SK-N-SH treated with all-trans-retinoic acid at 6 μM for 48 hours (cell line): ENCODE data around the gene CSKMT.

Source experiments
- ARNTL ChIP-seq: fragments of 450-650 bp; formaldehyde crosslinking; IDR thresholded peaks from 2 replicates; pipeline ENCODE4 v1.5.0; 2020; ENCODE audit warnings: low read depth, mild to moderate bottlenecking, moderate library complexity, borderline replicate concordance
- BACH2 ChIP-seq: fragments of 250-450 bp; sonication (Bioruptor Pico); IDR thresholded peaks from 2 replicates; pipeline ENCODE4 v1.9.0; 2021; ENCODE audit warnings: mild to moderate bottlenecking, borderline replicate concordance
- PPARA ChIP-seq: fragments of 250-450 bp; sonication (Bioruptor Pico); IDR thresholded peaks from 2 replicates; pipeline ENCODE4 v1.5.0; 2020; ENCODE audit warnings: mild to moderate bottlenecking, borderline replicate concordance
- ZFP3 ChIP-seq: fragments of 250-450 bp; sonication (Bioruptor Pico); IDR thresholded peaks from 2 replicates; pipeline ENCODE4 v1.5.0; 2020; ENCODE audit warnings: mild to moderate bottlenecking, moderate library complexity
- TF ChIP-seq, protein P1 (sequence below): fragments of 250-450 bp; sonication (Bioruptor Pico); IDR thresholded peaks from 2 replicates; pipeline ENCODE4 v1.8.0; 2020; ENCODE audit warnings: mild to moderate bottlenecking, moderate library complexity, borderline replicate concordance
- TF ChIP-seq, protein P2 (sequence below): fragments of 250-450 bp; sonication (Bioruptor Pico); IDR thresholded peaks from 2 replicates; pipeline ENCODE4 v1.5.1; 2020; ENCODE audit warnings: low read depth, mild to moderate bottlenecking, moderate library complexity

DNA sequence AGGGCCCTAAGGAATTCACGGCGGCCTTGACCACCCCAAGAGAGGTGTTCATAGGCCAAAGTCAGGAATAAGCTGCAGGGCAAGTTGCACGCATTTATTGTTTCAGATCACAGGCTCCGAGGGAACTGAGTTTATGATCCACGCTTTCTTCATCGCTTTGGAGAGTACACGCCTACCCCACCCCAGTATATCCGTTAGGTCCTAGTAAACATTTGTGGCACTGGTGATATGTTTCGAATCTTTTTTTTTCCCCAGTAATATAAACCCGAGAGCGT, 19.5 kb upstream of the CSKMT start:
- TF ChIP-seq PPARA (CRISPR knock-in tag) (no peak), BACH2 (CRISPR knock-in tag) (no peak), ZFP3 (no peak), ARNTL (no peak)
- TF ChIP-seq, protein P1, sequence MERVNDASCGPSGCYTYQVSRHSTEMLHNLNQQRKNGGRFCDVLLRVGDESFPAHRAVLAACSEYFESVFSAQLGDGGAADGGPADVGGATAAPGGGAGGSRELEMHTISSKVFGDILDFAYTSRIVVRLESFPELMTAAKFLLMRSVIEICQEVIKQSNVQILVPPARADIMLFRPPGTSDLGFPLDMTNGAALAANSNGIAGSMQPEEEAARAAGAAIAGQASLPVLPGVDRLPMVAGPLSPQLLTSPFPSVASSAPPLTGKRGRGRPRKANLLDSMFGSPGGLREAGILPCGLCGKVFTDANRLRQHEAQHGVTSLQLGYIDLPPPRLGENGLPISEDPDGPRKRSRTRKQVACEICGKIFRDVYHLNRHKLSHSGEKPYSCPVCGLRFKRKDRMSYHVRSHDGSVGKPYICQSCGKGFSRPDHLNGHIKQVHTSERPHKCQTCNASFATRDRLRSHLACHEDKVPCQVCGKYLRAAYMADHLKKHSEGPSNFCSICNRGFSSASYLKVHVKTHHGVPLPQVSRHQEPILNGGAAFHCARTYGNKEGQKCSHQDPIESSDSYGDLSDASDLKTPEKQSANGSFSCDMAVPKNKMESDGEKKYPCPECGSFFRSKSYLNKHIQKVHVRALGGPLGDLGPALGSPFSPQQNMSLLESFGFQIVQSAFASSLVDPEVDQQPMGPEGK: no peak
- TF ChIP-seq, protein P2, sequence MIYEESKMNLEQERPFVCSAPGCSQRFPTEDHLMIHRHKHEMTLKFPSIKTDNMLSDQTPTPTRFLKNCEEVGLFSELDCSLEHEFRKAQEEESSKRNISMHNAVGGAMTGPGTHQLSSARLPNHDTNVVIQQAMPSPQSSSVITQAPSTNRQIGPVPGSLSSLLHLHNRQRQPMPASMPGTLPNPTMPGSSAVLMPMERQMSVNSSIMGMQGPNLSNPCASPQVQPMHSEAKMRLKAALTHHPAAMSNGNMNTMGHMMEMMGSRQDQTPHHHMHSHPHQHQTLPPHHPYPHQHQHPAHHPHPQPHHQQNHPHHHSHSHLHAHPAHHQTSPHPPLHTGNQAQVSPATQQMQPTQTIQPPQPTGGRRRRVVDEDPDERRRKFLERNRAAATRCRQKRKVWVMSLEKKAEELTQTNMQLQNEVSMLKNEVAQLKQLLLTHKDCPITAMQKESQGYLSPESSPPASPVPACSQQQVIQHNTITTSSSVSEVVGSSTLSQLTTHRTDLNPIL (CRISPR knock-in tag): no peak
